GM12864 (cell line): Measurements from ENCODE around the gene TMIGD2.
"Not testable (repeated sequence)": the region's sequence is repeated elsewhere in the genome, so short reads cannot be mapped to it uniquely, and the experiment has no call there.

Experiments
- DNase-seq: peaks from one replicate; pipeline ENCODE4 v3.0.0-alpha.2; 2011; ENCODE audit warnings: low read depth
- H3K4me3 ChIP-seq: 2 replicates; pipeline ENCODE4 v1.5.1; 2011; ENCODE audit warnings: mild to moderate bottlenecking, low read depth, low read length, control low read depth
- TF ChIP-seq, protein P1 (sequence below): IDR thresholded peaks from 2 replicates; pipeline ENCODE4 v1.5.1; 2011; ENCODE audit warnings: low read depth, mild to moderate bottlenecking, moderate library complexity, low read length, control low read depth, inconsistent platforms; ENCODE audit errors: missing control alignments

TMIGD2 gene

DNA sequence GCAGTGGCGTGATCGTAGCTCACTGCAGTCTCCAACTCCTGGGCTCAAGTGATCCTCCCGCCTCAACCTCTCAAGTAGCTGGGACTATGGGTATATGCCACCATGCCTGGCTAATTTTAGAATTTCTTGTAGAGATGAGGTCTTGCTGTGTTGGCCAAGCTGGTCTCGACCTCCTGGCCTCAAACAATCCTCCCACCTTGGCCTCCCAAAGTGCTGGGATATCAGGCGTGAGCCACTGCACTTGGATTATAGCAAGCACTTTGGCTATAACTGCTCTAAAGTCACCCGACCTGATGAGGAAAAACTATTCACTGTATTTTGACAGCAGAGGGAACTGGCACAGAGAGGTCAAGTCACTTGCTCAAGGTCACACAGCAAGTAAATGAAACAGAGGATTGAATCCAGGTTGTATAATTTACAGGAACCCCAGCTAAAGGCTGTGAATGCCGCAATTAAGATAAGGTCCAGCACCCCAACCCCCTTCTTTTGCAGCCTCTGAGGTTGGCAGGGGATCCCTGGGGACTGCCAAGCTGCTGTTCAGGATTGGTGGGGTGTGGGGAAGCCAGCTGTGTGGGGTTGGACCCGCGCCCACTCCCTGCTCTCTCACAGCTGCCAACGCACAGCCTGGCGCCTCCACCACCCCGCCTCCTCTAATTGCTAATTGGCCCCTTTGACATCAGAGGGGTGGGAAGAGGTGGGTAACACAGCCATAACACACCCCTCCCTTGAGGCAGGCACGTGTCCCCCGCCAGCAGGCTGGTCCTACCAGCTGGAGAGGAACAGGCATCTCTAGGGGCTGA lies 6.0 kb downstream of the TMIGD2 start:
- H3K4me3 ChIP-seq, result no peak overlapping the region
- TF ChIP-seq, protein P1, sequence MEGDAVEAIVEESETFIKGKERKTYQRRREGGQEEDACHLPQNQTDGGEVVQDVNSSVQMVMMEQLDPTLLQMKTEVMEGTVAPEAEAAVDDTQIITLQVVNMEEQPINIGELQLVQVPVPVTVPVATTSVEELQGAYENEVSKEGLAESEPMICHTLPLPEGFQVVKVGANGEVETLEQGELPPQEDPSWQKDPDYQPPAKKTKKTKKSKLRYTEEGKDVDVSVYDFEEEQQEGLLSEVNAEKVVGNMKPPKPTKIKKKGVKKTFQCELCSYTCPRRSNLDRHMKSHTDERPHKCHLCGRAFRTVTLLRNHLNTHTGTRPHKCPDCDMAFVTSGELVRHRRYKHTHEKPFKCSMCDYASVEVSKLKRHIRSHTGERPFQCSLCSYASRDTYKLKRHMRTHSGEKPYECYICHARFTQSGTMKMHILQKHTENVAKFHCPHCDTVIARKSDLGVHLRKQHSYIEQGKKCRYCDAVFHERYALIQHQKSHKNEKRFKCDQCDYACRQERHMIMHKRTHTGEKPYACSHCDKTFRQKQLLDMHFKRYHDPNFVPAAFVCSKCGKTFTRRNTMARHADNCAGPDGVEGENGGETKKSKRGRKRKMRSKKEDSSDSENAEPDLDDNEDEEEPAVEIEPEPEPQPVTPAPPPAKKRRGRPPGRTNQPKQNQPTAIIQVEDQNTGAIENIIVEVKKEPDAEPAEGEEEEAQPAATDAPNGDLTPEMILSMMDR, result no peak
- DNase-seq, result no peak

DNA sequence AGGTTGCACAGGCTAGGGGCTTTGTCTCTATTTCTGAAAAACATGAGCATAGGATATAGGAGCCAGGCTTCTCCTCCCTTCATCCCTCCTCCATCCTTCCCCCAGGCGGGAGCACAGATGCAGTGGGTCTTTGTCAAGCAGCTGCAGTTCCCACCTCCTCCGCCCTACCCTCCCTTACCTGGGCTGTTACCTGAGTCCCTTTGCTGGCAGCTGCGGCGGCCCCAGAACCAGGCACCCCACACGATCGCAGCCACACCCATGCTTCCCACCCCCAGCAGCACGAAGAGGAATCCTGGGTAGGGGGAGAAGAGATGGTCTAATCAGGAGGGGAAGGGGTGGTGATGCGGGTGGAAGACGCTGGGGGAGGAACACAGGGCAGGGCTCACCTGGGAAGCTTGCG lies 7.8 kb downstream of the TMIGD2 start:
- TF ChIP-seq, protein P1, result no peak
- no peak for DNase-seq
- H3K4me3 ChIP-seq, result no peak overlapping the region

DNA sequence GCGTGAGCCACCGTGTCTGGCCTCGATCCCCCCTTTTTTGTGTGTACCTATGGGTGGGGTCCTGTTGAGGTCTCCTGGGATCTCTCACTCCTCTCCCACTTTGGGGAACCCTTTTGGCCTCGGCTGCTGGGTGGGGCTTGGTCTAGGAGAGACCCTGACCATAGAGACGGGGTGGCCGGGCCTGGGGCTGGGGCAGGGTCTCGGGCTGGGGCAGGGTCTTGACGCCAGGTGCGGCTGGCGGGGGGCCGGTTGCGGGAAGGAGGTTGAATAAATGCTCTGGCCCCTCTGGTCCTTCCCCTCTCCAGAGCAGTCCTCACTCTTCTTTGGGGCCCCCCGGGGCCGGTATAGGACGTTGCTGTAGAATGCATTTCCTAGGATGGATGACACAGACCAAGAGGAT lies 9.7 kb downstream of the TMIGD2 start:
- no peak for DNase-seq
- TF ChIP-seq, protein P1, result no peak
- H3K4me3 ChIP-seq, result no peak overlapping the region

DNA sequence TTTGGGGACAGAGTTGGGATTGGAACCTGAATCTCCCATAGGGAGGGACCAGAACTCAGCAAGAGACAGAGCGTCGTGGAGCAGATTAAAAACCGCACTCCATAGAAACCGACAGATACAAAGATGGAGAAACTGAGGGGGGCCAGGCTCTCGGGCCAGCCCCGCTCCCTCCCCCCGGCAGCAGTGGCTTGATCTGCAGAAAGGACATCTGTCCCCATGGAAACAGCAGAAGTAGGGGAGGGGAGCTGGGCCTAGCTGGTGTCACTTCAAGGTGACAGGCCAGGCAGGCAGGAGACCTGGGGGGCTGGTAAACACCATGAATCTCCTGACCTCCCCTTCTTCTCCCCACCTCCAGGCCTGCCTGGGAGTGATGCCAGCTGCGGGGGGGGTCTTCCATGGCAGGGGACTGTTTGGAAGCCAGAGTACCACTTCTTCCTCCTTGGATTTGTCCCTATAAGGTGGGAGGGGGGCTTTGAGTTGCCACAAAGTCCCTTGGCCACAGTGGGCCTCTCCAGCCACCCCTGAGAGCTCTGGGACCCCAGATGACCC lies 10.9 kb downstream of the TMIGD2 start:
- DNase-seq, result no peak
- TF ChIP-seq, protein P1, result no peak
- H3K4me3 ChIP-seq, result no peak overlapping the region

DNA sequence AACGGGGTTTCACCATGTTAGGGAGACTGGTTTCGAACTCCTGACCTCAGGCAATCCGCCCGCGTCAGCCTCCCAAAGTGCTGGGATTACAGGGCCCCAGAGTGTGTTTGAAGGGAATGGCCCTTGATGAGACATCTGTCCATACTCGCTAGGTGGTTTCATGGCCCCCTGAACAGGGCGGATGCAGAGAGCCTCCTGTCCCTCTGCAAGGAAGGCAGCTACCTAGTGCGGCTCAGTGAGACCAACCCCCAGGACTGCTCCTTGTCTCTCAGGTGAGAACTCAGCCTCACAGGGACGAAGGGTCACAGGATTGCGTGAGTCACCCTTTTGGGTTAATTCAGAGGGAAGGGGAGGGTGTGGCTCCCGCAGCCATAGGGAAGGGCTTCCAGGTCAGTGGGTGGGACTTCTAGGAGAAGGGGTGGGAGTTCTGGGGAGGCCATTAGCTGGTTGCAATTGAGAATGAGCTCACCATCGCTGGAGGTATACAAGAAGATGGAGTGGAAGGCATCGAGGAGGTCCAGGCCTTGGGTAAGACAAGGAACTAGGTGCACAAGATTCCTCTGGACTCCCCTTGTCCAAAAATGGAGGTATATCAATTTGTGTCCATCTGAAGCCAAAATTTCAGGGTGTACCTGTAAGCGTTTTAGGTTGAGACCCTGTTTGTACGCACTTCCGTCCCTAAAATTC lies 14.0 kb downstream of the TMIGD2 start:
- TF ChIP-seq, protein P1, result no peak
- DNase-seq, result no peak
- no peak overlapping the region for H3K4me3 ChIP-seq

DNA sequence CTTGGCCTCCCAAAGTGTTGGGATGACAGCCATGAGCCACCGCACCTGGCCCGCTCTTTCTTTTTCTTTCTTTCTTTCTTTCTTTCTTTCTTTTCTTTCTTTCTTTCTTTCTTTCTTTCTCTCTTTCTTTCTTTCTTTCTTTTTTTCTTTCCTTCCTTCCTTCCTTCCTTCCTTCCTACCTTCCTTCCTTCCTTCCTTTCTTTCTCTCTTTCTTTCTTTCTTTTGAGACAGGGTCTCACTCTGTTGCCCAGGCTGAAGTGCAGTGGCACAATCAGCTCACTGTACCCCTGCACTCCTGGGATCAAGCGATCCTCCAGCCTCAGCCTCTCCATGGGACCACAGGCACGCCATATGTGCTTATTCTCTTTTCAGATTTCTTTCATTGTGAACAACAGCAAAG lies 16.0 kb downstream of the TMIGD2 start:
- not testable (repeated sequence) for H3K4me3 ChIP-seq, DNase-seq

DNA sequence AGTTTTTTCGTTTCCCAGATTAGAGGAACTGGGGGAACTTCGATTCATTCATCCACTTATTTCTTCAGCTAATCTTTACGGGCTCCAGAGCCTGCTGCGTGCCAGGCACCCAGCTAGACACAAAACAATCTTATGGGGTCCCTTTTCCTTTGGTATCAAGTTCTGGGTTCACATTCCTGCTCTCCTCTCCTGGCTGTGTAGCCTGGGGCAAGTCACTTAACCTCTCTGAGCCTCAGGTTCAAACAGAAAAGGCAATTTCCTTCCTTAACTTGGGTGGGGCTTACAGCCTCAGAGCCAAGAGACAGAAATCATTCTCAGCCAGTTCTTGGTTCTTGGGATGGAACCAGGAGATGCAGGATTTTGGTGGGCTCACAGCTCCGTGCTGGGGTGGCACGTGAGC lies 17.2 kb downstream of the TMIGD2 start:
- DNase-seq, result no peak
- H3K4me3 ChIP-seq, result no peak overlapping the region
- TF ChIP-seq, protein P1, result no peak
